ENCODE results near the gene ZNF26. TPM values are rescaled to one million over a fixed set of nuclear protein-coding genes. Genes with fewer than 3 reads are reported as not detected.
"Not testable (repeated sequence)": the region's sequence is repeated elsewhere in the genome, so short reads cannot be mapped to it uniquely, and the experiment has no call there.

Gene ZNF26
- total RNA-seq, 1 experiment from 2014 or later = 8.0 TPM

GRCh38 chr12:132954471-132955048 is 31.6 kb upstream of the ZNF26 start:
- in situ Hi-C loops (cut with HindIII; ENCODE audit: low pct_unique_long_range_greater_than_20kb, low sequenced_read_pairs) = no loop called here
- no peak for DNase-seq (ENCODE audit: low read depth)

DNA sequence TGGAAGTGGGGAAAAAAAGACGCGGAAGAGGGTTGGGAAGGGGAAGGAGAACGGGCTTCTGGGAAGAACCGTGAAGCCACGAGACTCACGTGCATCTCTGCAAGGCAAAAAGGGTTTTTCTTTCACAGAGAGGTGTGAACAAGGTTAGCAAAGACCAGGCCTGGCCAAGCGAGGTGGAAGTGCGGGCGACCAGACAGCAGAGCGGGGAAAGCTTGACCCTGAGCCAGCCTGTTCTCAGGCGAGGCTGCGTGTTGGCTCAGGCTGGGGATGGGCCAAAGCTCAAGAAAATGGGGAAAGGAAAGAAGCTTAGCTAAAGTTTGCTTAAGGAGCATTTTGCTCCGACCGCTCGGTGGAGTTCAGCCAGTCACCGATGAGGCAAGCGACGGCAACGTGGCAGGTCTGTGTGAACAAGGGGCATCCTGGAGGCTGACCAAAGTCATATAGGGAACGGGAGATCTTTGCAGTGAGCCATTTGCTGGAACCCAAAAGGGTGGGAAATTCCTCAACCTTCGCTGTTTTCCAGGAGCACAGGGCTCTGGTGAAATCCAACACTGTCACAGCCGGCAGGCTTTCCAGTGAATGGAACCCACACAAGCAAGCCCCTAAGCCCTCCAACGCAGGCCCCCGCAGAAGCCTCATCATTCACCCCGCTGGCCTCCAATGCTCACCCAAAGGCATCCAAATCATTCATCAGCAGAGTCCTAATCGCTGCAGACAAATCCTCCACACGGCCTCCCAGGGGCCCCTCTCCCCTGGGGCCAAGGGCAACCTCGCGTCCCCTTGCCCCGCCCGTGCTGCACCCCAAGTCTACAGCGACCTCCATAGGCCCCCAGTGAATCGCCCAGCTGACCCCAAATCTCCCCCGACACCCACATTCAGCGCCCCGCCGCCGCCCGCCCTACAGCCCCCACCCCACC is 30.8 kb upstream of the ZNF26 start:
- peak; percentile 61 for DNase-seq (ENCODE audit: low read depth)
- in situ Hi-C loops (cut with HindIII; ENCODE audit: low pct_unique_long_range_greater_than_20kb, low sequenced_read_pairs) = no loop called here

DNA sequence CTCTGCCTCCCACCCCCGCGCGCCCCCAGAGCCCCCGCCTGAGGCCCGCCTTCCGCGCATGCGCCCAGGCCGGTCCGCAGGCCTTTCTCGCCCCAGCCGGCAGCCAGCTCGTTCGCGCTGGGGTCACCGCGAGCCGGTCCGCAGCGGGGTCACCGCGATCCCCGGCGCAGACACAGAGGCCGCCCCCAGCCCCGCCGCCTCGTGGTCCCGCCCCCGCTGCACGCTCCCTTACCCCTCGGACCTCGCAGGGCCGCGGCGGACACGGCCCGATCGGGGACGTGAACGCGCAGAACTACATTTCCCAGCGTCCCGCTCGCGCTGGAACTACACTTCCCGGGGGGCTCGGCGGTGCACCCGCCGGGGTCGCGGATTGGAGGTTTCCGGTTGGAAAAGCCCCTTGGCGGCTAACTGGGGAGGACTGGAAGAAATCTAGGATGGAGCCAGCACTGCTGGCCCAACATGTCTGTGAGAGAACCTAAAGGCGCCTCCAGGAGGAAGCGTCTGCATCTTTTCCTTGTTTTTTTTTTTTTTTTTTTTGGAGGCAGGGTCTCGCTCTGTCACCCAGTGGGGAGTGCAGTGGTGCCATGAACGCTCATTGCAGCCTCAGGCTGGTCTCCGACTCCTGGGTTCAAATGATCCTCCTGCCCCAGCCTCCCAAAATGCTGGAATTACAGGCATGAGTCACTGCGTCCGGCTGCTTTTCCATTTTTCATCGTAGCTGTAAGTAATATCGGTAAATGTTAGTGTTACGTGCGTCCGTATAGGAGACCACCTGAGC is 30.0 kb upstream of the ZNF26 start, which contains the start of gene ZNF605:
Gene ZNF605, minus strand, starts transcription at position 296 of the 778 bp plus-strand sequence. CDS start 10,671 bp downstream, outside the sequence.
- DNase-seq (ENCODE audit: low read depth) = peak; percentile 83
- in situ Hi-C loops (cut with HindIII; ENCODE audit: low pct_unique_long_range_greater_than_20kb, low sequenced_read_pairs) = no loop called here

GRCh38 chr12:132961790-132962189 is 24.4 kb upstream of the ZNF26 start:
- in situ Hi-C loops (cut with HindIII; ENCODE audit: low pct_unique_long_range_greater_than_20kb, low sequenced_read_pairs) = not testable (repeated sequence)

DNA sequence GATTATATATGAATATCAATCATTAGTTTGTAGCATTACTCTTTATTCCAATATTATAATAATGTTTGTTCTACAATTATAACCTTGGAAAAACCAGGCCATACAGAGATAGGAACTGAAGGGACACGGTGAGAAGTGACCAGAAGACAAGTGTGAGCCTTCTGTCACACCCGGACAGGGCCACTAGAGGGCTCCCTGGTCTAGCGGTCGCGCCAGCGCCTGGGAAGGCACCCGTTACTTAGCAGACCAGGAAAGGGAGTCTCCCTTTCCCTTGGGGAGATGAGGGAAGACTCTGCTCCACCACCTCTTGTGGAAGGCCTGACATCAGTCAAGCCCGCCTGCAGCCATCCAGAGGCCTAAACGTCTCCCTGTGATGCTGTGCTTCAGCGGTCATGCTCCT is 22.2 kb upstream of the ZNF26 start:
- DNase-seq (ENCODE audit: low read depth); in situ Hi-C loops (cut with HindIII; ENCODE audit: low pct_unique_long_range_greater_than_20kb, low sequenced_read_pairs): not testable (repeated sequence)

More at GRCh38 chr12:132961790-132962189, 24.4 kb upstream of the ZNF26 start:
- DNase-seq (ENCODE audit: low read depth) = not testable (repeated sequence)

- DNase-seq (ENCODE audit: low read depth) = no peak
- in situ Hi-C loops (cut with HindIII; ENCODE audit: low pct_unique_long_range_greater_than_20kb, low sequenced_read_pairs) = no loop called here
These were observed 20.4 kb upstream of the ZNF26 start for GRCh38 chr12:132965796-132966195.

DNA sequence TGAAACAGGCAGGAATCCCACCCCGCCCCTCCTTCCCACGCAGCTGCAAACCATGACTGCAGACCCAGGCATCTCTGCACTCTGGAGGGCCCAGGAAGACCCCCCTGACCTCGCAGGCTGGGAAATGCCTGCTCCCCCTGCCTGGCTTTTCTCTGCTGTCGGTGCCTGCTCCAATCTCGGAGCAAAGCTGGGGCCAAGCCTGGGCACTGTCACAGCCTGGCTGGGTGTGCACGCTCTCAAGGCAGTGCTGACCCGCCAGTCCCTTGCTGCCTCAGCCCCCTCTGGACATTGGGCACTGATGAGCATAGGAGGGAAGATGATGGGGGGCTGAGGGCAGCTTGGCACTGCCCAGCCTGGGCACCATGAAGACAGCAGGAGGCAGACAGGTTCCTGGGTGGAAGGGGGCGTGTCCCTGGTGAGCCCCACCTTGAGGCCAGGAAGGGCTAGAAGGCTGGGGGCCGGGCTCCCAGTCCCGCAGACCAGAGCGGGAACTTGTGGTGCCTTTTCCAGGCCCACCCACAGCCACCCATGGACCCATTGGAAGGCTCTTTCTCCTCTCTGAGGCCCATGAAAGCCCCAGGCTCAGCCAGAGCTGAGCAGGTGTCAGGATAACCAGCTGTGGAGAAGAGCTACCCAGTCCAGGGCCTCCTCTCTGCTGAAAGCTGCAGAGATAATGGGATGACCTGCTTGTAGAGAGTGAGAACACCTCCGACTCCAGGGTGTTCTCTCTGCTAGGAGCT is 19.3 kb upstream of the ZNF26 start:
- DNase-seq (ENCODE audit: low read depth) = no peak
- in situ Hi-C loops (cut with HindIII; ENCODE audit: low pct_unique_long_range_greater_than_20kb, low sequenced_read_pairs) = no loop called here

GRCh38 chr12:132967736-132968135 is 18.4 kb upstream of the ZNF26 start:
- DNase-seq (ENCODE audit: low read depth) = no peak
- in situ Hi-C loops (cut with HindIII; ENCODE audit: low pct_unique_long_range_greater_than_20kb, low sequenced_read_pairs) = no loop called here

- in situ Hi-C loops (cut with HindIII; ENCODE audit: low pct_unique_long_range_greater_than_20kb, low sequenced_read_pairs) = no loop called here
- no peak for DNase-seq (ENCODE audit: low read depth)
These were observed 13.8 kb upstream of the ZNF26 start for GRCh38 chr12:132972374-132972773.

DNA sequence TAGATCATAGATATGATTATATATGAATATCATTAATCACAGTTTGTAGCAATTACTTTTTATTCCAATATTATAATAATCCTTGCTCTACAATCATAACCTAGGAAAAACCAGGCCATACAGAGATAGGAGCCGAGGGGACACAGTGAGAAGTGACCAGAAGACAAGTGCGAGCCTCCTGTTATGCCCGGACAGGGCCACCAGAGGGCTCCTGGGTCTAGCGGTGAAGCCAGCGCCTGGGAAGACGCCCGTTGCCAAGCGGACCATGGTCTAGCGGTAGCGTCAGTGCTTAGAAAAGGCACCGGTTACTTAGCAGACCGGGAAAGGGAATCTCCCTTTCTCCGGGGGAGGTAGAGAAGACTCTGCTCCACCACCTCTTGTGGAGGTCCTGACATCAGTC is 9.3 kb upstream of the ZNF26 start:
- not testable (repeated sequence) for DNase-seq (ENCODE audit: low read depth)

DNA sequence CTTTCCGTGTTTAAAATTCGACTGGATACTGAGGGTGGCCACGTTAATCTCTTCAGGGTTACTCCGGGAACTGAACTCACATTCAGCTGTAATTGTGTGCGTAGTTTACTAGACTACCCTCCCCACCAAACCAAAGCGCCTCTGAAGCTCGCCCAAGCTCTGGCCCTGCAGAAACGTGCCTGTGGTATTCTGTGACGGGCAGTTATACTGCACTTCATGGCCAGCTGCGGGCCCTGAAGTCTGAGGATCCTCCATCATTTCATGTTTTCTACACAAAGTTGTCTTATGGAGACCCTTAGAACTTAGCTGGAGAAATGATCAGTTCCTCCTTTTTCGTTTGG is 688 bp downstream of the ZNF26 start:
- in situ Hi-C loops (cut with HindIII; ENCODE audit: low pct_unique_long_range_greater_than_20kb, low sequenced_read_pairs) = no loop called here
- DNase-seq (ENCODE audit: low read depth) = peak; percentile 17

More for the DNA sequence above, 9.3 kb upstream of the ZNF26 start:
- in situ Hi-C loops (cut with HindIII; ENCODE audit: low pct_unique_long_range_greater_than_20kb, low sequenced_read_pairs) = not testable (repeated sequence)

DNA sequence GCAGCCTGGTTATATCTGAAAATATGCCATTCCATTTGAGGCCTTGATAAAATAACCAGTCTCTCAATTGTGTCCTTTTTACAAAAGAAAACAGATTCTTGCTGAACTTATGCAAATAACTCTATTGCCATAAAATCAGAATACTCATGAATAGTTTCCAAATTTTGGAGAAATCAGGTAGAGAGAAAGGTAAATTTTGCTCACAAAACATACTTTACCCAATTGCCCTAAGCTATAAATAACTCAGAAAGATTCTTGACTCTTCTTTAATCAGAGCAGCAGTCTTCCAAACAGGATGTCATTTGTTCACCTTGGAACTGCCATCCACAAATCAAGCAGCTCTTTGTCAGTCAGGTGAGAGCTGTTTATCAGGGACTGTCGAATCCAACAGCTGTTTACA is 12.6 kb downstream of the ZNF26 start:
- DNase-seq (ENCODE audit: low read depth) = peak; percentile 7
- in situ Hi-C loops (cut with HindIII; ENCODE audit: low pct_unique_long_range_greater_than_20kb, low sequenced_read_pairs) = no loop called here

DNA sequence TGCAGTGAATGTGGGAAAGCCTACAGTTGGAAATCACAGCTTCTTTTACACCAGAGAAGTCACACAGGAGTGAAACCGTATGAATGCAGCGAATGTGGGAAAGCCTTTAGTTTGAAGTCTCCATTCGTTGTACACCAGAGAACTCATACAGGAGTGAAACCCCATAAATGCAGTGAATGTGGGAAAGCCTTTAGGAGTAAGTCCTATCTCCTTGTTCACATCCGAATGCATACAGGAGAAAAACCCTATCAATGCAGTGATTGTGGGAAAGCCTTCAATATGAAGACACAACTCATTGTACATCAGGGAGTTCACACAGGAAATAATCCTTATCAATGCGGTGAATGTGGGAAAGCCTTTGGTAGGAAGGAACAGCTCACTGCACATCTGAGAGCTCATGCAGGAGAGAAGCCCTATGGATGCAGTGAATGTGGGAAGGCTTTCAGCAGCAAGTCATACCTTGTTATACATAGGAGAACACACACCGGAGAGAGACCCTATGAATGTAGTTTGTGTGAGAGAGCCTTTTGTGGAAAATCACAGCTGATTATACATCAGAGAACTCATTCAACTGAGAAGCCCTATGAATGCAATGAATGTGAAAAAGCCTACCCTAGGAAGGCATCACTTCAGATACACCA is 24.6 kb downstream of the ZNF26 start:
- peak; percentile 24 for DNase-seq (ENCODE audit: low read depth)

DNA sequence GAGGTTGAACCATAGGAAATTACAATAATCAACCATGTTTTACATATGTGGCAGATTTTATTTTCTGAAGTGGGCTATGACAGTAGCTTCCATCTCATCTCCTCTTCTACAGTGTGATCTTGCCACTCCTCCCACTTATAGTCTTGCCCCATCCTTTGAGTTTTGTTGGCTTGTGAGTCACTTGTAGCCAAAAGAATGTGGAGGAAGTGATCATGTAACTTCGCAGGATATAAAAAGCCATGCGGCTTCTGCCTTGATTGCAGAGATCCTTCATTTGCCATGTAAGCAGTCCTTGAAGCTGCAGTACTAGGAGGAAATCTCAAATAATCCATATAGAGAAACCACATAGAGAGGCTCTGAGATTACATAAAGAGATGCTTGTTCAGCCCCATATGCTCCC is 37.4 kb downstream of the ZNF26 start:
- in situ Hi-C loops (cut with HindIII; ENCODE audit: low pct_unique_long_range_greater_than_20kb, low sequenced_read_pairs) = no loop called here
- no peak for DNase-seq (ENCODE audit: low read depth)

More for the DNA sequence above, 24.6 kb downstream of the ZNF26 start:
- in situ Hi-C loops (cut with HindIII; ENCODE audit: low pct_unique_long_range_greater_than_20kb, low sequenced_read_pairs) = no loop called here

- in situ Hi-C loops (cut with HindIII; ENCODE audit: low pct_unique_long_range_greater_than_20kb, low sequenced_read_pairs) = no loop called here
- no peak for DNase-seq (ENCODE audit: low read depth)
These were observed 40.8 kb downstream of the ZNF26 start for GRCh38 chr12:133026996-133027395.

DNA sequence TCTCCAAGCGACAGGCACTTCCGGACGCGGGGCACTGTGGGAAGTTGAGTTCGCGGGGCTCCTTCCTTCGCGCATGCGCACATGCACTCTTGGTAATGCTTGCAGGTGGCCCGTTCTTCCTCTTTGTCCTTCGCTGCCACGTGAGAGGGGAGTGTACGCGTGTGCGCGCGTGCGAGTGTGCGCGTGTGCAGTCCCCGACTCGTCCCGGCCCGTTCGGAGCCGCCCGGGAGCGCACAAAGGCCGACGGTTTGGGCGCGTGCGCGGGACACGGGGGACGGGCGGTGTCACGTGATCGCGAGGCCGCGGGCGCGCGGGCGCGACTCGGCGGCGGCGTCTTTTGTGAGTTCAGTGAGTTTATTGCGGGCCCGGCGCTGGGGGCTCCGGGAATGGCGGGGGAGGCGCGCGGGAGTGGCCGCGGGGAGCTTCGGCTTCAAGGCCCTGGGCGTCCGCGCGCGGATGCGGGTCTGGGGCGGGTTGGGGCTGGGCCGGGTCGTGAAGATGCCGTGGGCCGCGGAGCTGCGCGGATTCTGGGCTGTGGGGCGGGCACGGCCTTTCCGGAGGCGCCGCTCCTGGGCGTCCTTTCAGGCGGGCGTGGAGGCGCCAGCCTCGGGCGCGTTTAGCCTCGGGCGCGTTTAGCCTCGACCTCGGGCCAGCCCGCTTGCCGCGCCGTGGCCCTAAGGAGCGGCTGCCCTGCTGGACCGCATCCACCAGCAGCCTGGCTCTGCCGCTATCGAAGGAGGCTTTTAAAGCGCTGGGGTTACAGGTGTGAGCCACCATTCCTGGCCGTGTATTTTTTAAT is 51.2 kb downstream of the ZNF26 start, which contains the start of gene ZNF84:
Gene ZNF84, plus strand, starts transcription at position 303 of the 799 bp plus-strand sequence. CDS start 3,959 bp downstream, outside the sequence.
- peak; percentile 99 for DNase-seq (ENCODE audit: low read depth)
- in situ Hi-C loops (cut with HindIII; ENCODE audit: low pct_unique_long_range_greater_than_20kb, low sequenced_read_pairs) = no loop called here
